Neuron (in vitro differentiated cells): ENCODE measurements around the gene CELSR2.
"Not testable (repeated sequence)": the region's sequence is repeated elsewhere in the genome, so short reads cannot be mapped to it uniquely, and the experiment has no call there.

Source experiments
- H2AFZ ChIP-seq: one replicate; pipeline ENCODE4 v1.6.1; 2013; ENCODE audit warnings: low read depth, mild to moderate bottlenecking, inconsistent platforms, low read length, moderate library complexity
- H3K27me3 ChIP-seq: one replicate; pipeline ENCODE4 v1.6.1; 2013; ENCODE audit warnings: low read length; ENCODE audit not compliant: insufficient read depth
- H3K36me3 ChIP-seq: one replicate; pipeline ENCODE4 v1.6.1; 2013; ENCODE audit warnings: low read length; ENCODE audit not compliant: insufficient read depth
- H3K4me1 ChIP-seq: one replicate; pipeline ENCODE4 v1.6.1; 2013; ENCODE audit warnings: low read length; ENCODE audit not compliant: insufficient read depth
- H3K4me3 ChIP-seq: 2 replicates; pipeline ENCODE4 v1.5.1; 2013; ENCODE audit warnings: mild to moderate bottlenecking, low read length, moderate library complexity
- H3K9me3 ChIP-seq: one replicate; pipeline ENCODE4 v1.6.1; 2013; ENCODE audit warnings: low read length

Gene CELSR2

DNA sequence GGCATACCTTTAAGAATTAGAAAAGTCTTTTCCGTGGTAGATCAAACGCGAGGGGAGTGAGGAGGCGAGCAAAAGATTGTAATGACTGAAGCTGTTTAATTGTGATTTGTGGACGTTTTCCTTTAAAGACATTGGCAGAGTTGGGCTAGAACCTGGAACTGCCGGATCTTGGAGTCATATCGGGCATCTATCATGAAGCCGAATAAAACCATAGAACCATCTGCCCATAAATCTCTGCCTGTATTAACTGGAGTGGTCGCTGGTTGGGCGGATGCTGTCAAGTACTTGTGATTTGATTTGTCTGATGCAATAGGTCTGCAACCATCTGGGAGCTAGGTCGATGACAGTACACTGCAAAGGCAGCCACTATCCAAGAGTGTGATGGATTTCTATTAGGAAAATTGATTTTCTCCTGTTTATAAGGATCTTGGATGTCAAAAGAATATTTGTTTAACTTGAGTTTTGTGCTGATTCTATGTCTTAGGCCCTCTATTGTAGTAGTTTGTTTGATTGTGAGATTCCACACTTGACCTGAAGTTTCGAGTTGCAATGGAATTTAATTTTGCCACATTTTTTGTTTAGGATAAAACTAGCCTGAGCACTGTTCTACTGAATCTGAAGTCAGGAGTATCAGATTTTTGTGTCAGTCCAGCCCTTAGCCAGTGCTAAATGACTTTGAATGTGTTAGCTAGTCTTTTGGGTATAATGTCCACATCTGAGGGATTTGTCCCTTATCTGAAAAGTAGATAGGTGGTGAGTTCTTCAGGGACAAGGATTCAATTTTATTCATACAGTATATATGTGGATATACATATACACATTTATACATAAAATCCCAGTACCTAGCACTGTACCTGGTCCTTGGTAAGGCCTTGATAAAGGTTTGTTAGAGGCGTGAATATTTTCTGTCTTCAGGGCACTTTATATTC, 34.4 kb upstream of the CELSR2 start:
- H3K4me1 ChIP-seq: peaks cover 20% of the 10 kb centered on the region
- H3K4me3 ChIP-seq: peak overlapping the region; percentile 93
- peaks cover 14% of the 10 kb centered on the region for H3K36me3 ChIP-seq
- peaks cover 3% of the 10 kb centered on the region for H3K9me3 ChIP-seq
- H3K27me3 ChIP-seq: no peaks in the 10 kb centered on the region
- no peak overlapping the region for H2AFZ ChIP-seq

DNA sequence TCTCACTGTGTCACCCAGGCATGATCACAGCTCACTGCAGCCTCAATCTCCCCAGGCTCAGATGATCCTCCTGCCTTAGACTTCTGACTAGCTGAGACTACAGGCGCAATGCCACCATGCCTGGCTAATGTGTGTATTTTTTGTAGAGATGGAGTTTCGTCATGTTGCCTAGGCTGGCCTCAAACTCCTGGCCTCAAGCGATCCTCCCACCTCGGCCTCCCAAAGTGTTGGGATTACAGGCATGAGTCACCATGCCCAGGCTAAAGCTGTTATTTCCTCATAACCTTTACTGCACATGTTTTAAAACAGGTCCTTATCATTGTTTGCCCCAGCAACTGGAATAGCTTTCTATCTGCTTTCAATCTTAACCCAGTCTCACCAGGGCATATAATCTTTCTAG, 32.7 kb upstream of the CELSR2 start:
- no peak overlapping the region for H2AFZ ChIP-seq
- peaks cover 23% of the 10 kb centered on the region for H3K36me3 ChIP-seq
- H3K4me1 ChIP-seq: peaks cover 20% of the 10 kb centered on the region
- no peaks in the 10 kb centered on the region for H3K27me3 ChIP-seq
- peaks cover 3% of the 10 kb centered on the region for H3K9me3 ChIP-seq
- no peak overlapping the region for H3K4me3 ChIP-seq

DNA sequence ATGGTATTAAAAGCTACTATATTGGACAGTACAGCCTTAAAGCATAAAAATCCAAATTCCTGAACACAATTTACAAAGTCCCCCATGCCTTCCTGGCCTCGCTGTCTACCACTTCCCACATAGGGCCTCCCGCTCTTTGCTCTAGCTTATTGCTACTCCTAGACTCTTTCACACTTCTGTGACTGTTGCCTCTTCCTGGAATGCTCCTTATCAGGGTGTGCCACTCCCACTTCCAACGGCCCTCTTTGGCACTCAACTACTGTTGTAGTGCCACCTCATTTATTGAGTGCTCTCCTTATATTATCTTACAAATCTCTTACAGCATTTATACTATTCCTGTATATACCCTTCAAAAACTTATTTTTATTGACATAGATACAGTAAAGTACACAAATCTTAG, 30.8 kb upstream of the CELSR2 start:
- H2AFZ ChIP-seq: no peak overlapping the region
- peaks cover 3% of the 10 kb centered on the region for H3K9me3 ChIP-seq
- H3K4me3 ChIP-seq: no peak overlapping the region
- H3K27me3 ChIP-seq: no peaks in the 10 kb centered on the region
- peaks cover 16% of the 10 kb centered on the region for H3K4me1 ChIP-seq
- peaks cover 23% of the 10 kb centered on the region for H3K36me3 ChIP-seq

DNA sequence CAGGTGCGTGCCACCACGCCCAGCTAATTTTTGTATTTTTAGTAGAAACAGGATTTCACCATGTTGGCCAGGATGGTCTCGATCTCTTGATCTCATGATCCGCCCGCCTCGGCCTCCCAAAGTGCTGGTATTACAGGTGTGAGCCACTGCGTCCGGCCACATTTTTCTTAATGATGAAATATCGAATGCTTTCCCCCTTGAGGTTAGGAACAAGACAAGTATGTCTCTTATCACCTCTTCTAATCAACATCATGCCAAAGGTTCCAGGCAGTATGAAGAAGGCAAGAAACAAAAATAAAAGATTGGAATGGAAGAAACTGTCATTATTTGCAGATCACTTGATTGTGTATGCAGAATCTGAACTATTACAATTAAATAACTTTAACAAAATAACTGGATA, 28.1 kb upstream of the CELSR2 start:
- H3K4me1 ChIP-seq: peaks cover 24% of the 10 kb centered on the region
- not testable (repeated sequence) for H3K27me3 ChIP-seq, H2AFZ ChIP-seq, H3K4me3 ChIP-seq, H3K9me3 ChIP-seq
- peaks cover 32% of the 10 kb centered on the region for H3K36me3 ChIP-seq

DNA sequence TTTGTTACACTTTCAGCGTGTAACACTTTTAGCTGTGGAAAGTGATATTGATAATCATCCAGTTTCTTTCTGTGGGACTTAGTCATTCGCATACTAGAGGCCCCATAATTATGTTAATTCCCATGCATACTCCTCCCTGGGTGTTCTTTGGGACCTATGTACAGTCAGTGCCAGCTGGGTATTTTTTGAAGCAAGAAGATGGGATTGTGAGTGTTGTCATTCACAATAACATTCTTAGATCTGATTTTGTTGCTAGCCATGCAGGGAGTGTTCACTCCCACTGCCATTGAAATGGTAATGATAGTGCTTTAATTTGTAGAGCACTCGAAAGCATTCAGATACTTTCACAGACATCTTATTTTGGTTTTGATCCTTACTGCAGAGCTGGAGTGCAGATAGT, 24.0 kb upstream of the CELSR2 start:
- Histone ChIP-seq H3K9me3 (no peaks in the 10 kb centered on the region), H2AFZ (no peak overlapping the region), H3K4me1 (peaks cover 44% of the 10 kb centered on the region), H3K4me3 (no peak overlapping the region), H3K27me3 (no peaks in the 10 kb centered on the region), H3K36me3 (peaks cover 39% of the 10 kb centered on the region)

DNA sequence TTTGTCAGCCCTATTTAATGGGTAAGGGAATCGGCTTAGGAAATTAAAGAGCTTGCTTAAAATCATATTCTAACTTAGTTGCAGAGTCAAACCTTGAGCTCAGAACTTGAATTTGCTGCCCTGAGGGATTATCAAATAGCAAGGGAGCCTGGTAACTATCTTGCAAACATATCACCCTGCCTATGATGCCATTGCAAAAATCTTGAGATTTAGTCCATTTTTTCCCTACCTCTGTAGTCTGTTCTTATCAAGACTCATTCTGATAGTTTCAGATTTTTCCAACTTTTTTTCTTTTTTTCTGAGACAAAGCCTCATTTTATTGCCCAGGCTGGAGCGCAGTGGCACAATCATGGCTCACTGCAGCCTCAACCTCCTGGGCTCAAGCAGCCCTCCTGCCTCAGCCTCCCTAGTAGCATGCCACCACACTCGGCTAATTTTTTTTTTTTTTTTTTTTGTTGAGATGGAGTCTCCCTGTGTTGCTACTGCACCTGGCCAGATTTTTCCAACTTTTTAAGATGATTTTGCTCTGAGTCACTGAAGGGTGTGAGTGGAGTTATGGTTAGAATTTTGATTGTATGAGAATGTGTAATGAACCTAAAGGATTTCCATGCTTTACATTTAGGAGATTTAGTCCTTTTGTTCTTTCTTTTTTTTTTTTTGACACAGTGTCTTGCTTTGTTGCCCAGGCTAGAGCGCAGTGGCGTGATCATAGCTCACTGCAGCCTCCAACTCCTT, 23.5 kb upstream of the CELSR2 start:
- Histone ChIP-seq H3K9me3 (no peaks in the 10 kb centered on the region), H3K27me3 (no peaks in the 10 kb centered on the region), H2AFZ (no peak overlapping the region), H3K36me3 (peaks cover 40% of the 10 kb centered on the region), H3K4me1 (peaks cover 49% of the 10 kb centered on the region), H3K4me3 (no peak overlapping the region)

DNA sequence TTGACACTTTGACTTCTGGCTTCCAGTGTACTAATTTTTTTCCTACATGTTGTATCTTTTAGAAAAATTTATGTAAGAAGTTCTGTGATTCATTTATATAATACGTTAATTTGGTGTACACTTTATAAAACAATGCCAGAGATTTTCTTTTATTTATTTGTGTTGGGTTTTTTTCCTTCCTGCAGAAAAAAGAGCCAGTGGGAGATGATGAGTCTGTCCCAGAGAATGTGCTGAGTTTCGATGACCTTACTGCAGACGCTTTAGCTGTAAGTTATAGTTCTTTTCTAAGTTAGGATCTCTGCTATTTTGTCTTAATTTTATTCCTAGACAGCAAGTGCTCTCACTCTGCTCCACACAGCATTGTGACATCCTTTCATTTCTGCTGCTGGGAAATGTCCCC, 21.2 kb upstream of the CELSR2 start:
- Histone ChIP-seq H3K36me3 (peaks cover 58% of the 10 kb centered on the region), H3K27me3 (no peaks in the 10 kb centered on the region), H3K9me3 (no peaks in the 10 kb centered on the region), H2AFZ (no peak overlapping the region), H3K4me3 (no peak overlapping the region), H3K4me1 (peaks cover 57% of the 10 kb centered on the region)

DNA sequence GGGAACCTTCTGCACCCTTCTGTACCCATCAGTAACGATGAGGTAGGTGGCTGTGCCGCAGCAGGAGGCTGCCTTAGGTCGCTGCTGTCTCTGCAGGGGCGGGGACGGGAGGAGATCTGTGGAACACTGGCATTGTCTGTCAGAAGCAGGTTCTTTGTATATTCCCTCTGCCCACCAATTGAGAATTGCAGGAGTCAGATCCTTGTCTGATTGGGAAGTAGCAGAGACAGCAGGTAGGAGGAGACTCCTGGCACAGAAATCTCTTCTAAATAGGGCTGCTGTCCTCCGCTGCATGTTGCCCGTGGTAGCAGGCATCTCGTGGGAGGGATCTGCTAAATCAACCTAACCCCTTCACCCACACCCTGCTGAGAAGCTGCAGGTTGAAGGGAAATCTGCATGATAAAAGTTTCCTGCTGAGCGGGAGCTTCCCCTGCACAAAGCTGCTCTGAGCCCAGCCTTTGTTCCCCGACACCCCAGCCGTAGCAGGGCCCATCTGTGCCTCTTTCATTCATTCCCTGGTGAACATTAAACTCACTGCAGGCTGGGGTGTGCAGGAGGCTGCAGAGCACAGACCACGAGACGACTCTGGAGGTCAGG, 19.7 kb upstream of the CELSR2 start:
- no peak overlapping the region for H2AFZ ChIP-seq
- no peaks in the 10 kb centered on the region for H3K27me3 ChIP-seq
- H3K4me1 ChIP-seq: peaks cover 53% of the 10 kb centered on the region
- no peaks in the 10 kb centered on the region for H3K9me3 ChIP-seq
- H3K36me3 ChIP-seq: peaks cover 51% of the 10 kb centered on the region
- no peak overlapping the region for H3K4me3 ChIP-seq

DNA sequence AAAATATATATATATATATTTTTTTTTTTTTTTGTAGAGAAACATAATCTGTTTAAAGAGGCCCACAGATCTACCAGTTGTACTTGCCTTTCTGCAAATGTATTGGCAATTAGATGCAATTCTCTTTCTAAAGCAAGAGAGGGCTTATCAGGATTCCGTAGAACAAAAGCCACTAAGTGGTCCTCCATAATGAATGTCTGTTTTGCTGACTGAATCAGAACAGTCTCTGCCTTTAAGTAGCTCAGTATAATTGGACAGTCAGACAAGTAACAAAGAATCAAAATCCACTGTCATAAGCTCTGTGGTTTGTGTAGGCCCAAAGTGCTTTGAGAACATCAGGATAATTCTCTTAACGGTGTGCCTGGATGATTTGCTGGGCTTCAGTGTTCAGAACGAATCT, 18.3 kb upstream of the CELSR2 start:
- Histone ChIP-seq H3K36me3 (peaks cover 63% of the 10 kb centered on the region), H3K4me3 (no peak overlapping the region), H3K9me3 (no peaks in the 10 kb centered on the region), H2AFZ (no peak overlapping the region), H3K27me3 (no peaks in the 10 kb centered on the region), H3K4me1 (peaks cover 39% of the 10 kb centered on the region)

DNA sequence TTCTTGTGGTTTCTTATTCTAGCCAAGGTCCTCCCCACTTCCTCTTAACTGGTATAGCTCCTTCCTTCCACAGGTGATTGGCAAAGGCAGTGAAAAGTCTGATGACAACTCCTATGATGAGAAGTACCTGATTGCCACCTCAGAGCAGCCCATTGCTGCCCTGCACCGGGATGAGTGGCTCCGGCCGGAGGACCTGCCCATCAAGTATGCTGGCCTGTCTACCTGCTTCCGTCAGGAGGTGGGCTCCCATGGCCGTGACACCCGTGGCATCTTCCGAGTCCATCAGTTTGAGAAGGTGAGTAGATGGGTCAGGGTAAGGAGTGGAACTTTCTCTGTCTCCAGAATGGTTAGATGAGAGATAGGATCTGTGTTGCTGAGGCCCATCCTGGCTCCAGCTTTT, 14.2 kb upstream of the CELSR2 start:
- H3K4me1 ChIP-seq: peaks cover 15% of the 10 kb centered on the region

DNA sequence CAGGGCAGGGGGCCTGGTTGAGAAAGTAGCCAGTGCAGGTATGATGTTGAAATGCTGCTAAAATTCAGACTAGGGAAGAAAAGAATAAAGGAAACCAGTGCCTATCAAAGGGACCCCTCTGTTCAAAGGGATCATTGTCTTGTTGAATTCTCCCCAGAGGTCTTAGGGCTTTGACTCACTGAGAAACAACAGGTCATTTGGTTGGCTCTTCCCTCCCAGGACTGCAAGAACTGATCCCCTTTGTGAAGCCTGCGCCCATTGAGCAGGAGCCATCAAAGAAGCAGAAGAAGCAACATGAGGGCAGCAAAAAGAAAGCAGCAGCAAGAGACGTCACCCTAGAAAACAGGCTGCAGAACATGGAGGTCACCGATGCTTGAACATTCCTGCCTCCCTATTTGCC, 11.8 kb upstream of the CELSR2 start:
- Histone ChIP-seq H3K27me3 (no peaks in the 10 kb centered on the region), H3K9me3 (no peaks in the 10 kb centered on the region), H3K36me3 (peaks cover 64% of the 10 kb centered on the region), H2AFZ (no peak overlapping the region), H3K4me1 (peaks cover 16% of the 10 kb centered on the region), H3K4me3 (no peak overlapping the region)

More for the DNA sequence above, 14.2 kb upstream of the CELSR2 start:
- Histone ChIP-seq H3K36me3 (peaks cover 82% of the 10 kb centered on the region), H3K4me3 (no peak overlapping the region), H3K9me3 (no peaks in the 10 kb centered on the region), H3K27me3 (no peaks in the 10 kb centered on the region), H2AFZ (no peak overlapping the region)

DNA sequence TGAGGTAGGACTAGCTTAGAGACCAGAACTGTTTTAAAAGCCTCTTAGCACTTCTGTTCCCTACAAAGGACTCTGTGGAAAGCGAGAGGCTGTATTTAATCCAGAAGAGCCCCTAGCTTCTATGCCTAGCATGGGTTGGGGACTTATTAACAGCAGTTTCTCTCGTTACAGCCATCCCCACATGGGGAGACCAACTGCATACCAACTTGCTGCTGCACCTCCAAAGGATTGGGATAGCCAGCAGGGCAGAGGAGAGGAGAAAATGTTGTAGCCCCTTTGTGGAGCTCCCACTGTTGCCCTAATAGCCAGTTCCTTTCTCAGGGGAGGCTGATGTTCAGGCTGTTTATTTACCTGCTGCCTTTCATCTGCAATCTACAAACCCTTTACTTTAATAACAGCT, 11.0 kb upstream of the CELSR2 start:
- Histone ChIP-seq H3K36me3 (peaks cover 57% of the 10 kb centered on the region), H3K4me1 (peaks cover 16% of the 10 kb centered on the region)

DNA sequence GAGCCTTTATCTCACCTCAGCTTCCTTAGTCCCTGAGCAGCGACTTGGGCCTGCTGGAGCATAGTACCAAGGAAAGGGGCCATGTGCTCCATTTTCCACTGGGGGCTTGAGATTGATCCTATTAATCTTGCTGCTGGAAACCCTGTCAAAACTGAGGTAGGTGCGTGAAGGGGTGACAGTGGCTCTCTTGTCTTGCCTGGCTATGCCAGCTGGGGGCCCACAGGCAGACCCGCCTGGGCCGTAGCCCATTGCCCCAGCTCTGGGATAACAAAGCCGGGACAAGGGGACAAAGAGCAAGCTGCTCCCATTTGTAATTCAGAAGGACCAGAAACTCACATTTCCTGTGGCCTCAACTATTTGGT, 10.3 kb upstream of the CELSR2 start:
- Histone ChIP-seq H3K9me3 (no peaks in the 10 kb centered on the region), H3K36me3 (peaks cover 57% of the 10 kb centered on the region), H3K4me1 (peaks cover 16% of the 10 kb centered on the region), H3K4me3 (no peak overlapping the region), H3K27me3 (no peaks in the 10 kb centered on the region), H2AFZ (no peak overlapping the region)

More for the DNA sequence above, 11.0 kb upstream of the CELSR2 start:
- Histone ChIP-seq H3K4me3 (no peak overlapping the region), H2AFZ (no peak overlapping the region), H3K27me3 (no peaks in the 10 kb centered on the region), H3K9me3 (no peaks in the 10 kb centered on the region)
